ENCODE measurements around the gene SNF8.

Gene SNF8

DNA sequence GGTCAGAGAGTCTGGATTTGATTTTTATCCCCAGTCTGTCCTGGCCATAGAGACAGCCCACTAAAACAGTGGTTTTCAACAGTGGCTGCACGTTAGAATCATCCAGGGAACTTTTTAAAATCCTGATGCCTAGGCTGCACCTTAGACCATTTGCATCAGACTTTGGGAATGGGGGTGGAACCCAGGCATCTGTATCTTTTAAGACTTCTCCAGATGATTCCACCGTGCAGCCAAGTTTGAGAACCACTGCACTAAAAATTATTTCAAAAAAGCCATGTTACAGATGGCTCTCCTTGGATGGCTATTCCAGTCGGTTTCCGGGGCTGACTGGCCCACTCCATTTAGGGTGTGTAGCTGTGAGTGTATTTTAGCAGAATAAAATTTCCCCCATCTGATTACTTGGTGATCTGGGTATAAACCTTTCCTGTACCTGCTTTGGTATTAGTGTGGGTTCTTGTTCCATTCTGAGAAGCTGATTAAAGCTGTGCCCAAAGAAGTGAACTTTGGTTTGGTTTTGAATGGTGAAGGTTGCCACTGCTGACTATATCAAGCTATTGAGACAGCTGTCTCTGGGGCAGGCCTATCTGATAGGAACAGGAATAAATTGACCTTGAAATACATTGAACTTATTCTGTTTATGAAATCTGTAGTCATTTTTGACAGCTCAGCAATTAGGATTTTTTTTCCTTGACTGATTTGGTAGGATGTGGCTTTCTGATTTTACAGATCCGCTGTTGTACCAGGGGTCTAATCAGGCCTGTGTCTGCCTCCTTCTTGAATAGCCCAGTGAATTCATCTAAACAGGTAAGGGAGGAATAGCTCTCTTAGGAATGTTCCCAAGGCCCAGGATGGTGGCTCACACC, 50.8 kb downstream of the SNF8 start:
- H3K36me3 ChIP-seq (ENCODE audit: control insufficient read depth, insufficient read depth, low read length): peaks cover 19% of the 10 kb centered on the region
- DNase-seq (ENCODE audit: extremely low read depth, insufficient read length): no peak
- no peak for TF ChIP-seq CTCF (IDR thresholded peaks at IDR 0.05; ENCODE audit: insufficient read depth, low read length, poor library complexity, severe bottlenecking)
- no peaks in the 10 kb centered on the region for H3K27me3 ChIP-seq (replicated peaks; ENCODE audit: control insufficient read depth, insufficient read depth, low read length)
- peak overlapping the region; percentile 99 for H3K4me3 ChIP-seq (replicated peaks; ENCODE audit: low read depth, low read length)

GRCh38 chr17:48892940-48893645, 51.5 kb downstream of the SNF8 start:
- no peak for DNase-seq (ENCODE audit: extremely low read depth, insufficient read length)
- Histone ChIP-seq H3K36me3 (ENCODE audit: control insufficient read depth, insufficient read depth, low read length) (peaks cover 15% of the 10 kb centered on the region), H3K4me3 (replicated peaks; ENCODE audit: low read depth, low read length) (peak overlapping the region; percentile 99), H3K27me3 (replicated peaks; ENCODE audit: control insufficient read depth, insufficient read depth, low read length) (no peaks in the 10 kb centered on the region)
- no peak for TF ChIP-seq CTCF (IDR thresholded peaks at IDR 0.05; ENCODE audit: insufficient read depth, low read length, poor library complexity, severe bottlenecking)

DNA sequence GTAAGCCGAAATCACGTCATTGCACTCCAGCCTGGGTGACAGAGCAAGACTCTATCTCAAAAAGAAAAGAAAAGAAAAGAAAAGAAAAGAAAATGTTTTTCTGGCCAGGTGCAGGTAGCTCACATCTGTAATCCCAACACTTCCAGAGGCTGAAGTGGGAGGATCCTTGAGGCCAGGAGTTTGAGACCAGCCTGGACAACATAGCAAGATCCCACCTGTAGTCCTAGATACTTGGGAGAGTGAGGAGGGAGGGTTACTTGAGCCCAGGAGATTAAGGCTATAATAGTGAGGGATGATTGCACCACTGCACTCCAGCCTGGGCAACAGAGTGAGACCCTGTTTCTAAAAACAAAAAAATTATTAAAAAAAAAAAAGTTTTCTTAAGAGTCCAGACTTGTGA, 54.6 kb downstream of the SNF8 start:
- TF ChIP-seq CTCF (IDR thresholded peaks at IDR 0.05; ENCODE audit: insufficient read depth, low read length, poor library complexity, severe bottlenecking): no peak

GRCh38 chr17:48883171-48883570, 61.5 kb downstream of the SNF8 start:
- no peaks in the 10 kb centered on the region for H3K36me3 ChIP-seq (ENCODE audit: control insufficient read depth, insufficient read depth, low read length)
- H3K4me3 ChIP-seq (replicated peaks; ENCODE audit: low read depth, low read length): no peak overlapping the region
- TF ChIP-seq CTCF (IDR thresholded peaks at IDR 0.05; ENCODE audit: insufficient read depth, low read length, poor library complexity, severe bottlenecking): no peak
- DNase-seq (ENCODE audit: extremely low read depth, insufficient read length): no peak
- H3K27me3 ChIP-seq (replicated peaks; ENCODE audit: control insufficient read depth, insufficient read depth, low read length): no peaks in the 10 kb centered on the region

More for the DNA sequence above, 54.6 kb downstream of the SNF8 start:
- DNase-seq (ENCODE audit: extremely low read depth, insufficient read length): no peak
- no peaks in the 10 kb centered on the region for H3K27me3 ChIP-seq (replicated peaks; ENCODE audit: control insufficient read depth, insufficient read depth, low read length)
- no peak overlapping the region for H3K4me3 ChIP-seq (replicated peaks; ENCODE audit: low read depth, low read length)
- peaks cover 3% of the 10 kb centered on the region; the same call in 1 of the 2 replicates for H3K36me3 ChIP-seq (ENCODE audit: control insufficient read depth, insufficient read depth, low read length)

DNA sequence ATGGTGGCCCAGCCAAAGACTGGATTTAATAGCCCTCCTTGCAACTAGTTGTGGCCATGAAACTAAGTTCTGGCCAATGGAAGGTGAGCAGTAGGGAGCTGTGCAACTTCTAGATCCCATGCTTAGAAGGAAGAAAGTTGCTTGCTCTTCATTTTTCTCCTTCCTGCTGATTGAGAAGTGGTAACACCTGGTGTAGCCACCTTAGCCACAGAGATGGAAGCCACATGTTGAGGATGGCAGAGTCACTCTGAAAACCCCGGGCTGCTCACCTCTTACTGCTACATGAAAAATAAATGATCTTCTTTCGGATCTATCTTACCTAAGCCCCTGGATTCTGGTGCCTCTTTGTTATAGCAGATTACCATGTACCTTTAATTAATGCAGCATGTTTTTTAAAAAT, 62.4 kb downstream of the SNF8 start:
- no peak for TF ChIP-seq CTCF (IDR thresholded peaks at IDR 0.05; ENCODE audit: insufficient read depth, low read length, poor library complexity, severe bottlenecking)
- no peak overlapping the region for H3K4me3 ChIP-seq (replicated peaks; ENCODE audit: low read depth, low read length)
- no peaks in the 10 kb centered on the region for H3K36me3 ChIP-seq (ENCODE audit: control insufficient read depth, insufficient read depth, low read length)
- no peaks in the 10 kb centered on the region for H3K27me3 ChIP-seq (replicated peaks; ENCODE audit: control insufficient read depth, insufficient read depth, low read length)
- no peak for DNase-seq (ENCODE audit: extremely low read depth, insufficient read length)

Data from GM06990 (cell line).